H1 (cell line): ENCODE measurements around the gene GSDME. TPM values are rescaled to one million over a fixed set of nuclear protein-coding genes. Genes with fewer than 3 reads are reported as not detected.

Source experiments
- RNF2 ChIP-seq: fragments of 200-900, 300-1000 bp; sonication (generic); IDR thresholded peaks from 2 replicates; pipeline ENCODE4 v1.7.1; 2016; ENCODE audit warnings: borderline replicate concordance, low read depth, mild to moderate bottlenecking, antibody characterized with exemption, low read length; ENCODE audit not compliant: poor library complexity, severe bottlenecking; ENCODE audit errors: missing control alignments
- polyA plus RNA-seq, 7 experiments: library from polyadenylated mRNA; depleted of rRNA in 3 of 7; stranded (reverse) in 5 of 7; unstranded in 2 of 7; fragments of >200 nt in 5 of 7; fragments of 200-250 nt in 2 of 7; gene quantifications; 1 replicate in 5 of 7; 2 replicates in 1 of 7; 4 replicates in 1 of 7; pipeline versions ENCODE4 v1.2.1 to v1.2.3, GENCODE V29; 2011 to 2013; ENCODE audit warnings: missing spikeins in 2 of 7, mixed read lengths in 2 of 7
- total RNA-seq: library from RNA; stranded (reverse); fragmentation: NEBNext Ultra II Directional; extraction: Animal tissue kit (Norgen Biotek cat#: 25700); gene quantifications from 2 replicates; pipeline ENCODE4 v1.2.1, GENCODE V29; 2021

The GSDME gene
- total and polyA plus RNA-seq, 2 of the 8 experiments (the other 6 are each of a cell fraction or from before 2014, with no cell fraction given), result 5.4 to 7.6 TPM

- no peak for TF ChIP-seq RNF2
- TF ChIP-seq, all 59 proteins: peak for 0
Observed at GRCh38 chr7:24779283-24779655, 22.0 kb upstream of the GSDME start (continued).
